BJ (cell line): ENCODE data around the gene SMIM36. TPM values are rescaled to one million over a fixed set of nuclear protein-coding genes. Genes with fewer than 3 reads are reported as not detected.

Source experiments
- CTCF ChIA-PET: fragments of 350-600 bp; formaldehyde crosslinking; extraction: SDS; loops from one replicate; lab custom pipeline; 2021; ENCODE audit warnings: antibody characterized with exemption, inconsistent platforms; lab: Yijun Ruan, JAX
- POLR2A ChIA-PET: fragments of 300-600 bp; sonication (Branson Sonifier 250); formaldehyde crosslinking; extraction: SDS; loops from one replicate; lab custom pipeline; 2021; ENCODE audit warnings: antibody characterized with exemption; lab: Charles Lee
- DNase-seq: peaks from one replicate; pipeline ENCODE4 v3.0.0-alpha.2; 2011; ENCODE audit warnings: low read depth
- H3K27me3 ChIP-seq: 2 replicates; pipeline ENCODE4 v1.6.0; 2011; ENCODE audit warnings: low read length; ENCODE audit not compliant: control insufficient read depth, insufficient read depth
- H3K36me3 ChIP-seq: 2 replicates; pipeline ENCODE4 v1.5.1; 2011; ENCODE audit warnings: low read length; ENCODE audit not compliant: control insufficient read depth, insufficient read depth
- H3K4me3 ChIP-seq: 2 replicates; pipeline ENCODE4 v1.5.1; 2011; ENCODE audit warnings: low read depth, mild to moderate bottlenecking, control low read depth, low read length
- CTCF ChIP-seq: IDR thresholded peaks from 2 replicates; pipeline ENCODE4 v1.5.1; 2011; ENCODE audit warnings: low read depth, mild to moderate bottlenecking, control low read depth, inconsistent platforms, low read length, moderate library complexity; ENCODE audit not compliant: insufficient read depth
- polyA plus RNA-seq: library from polyadenylated mRNA; depleted of rRNA; stranded (reverse); fragments of >200 nt; gene quantifications from 2 replicates; pipeline ENCODE4 v1.2.3, GENCODE V29; 2011

The SMIM36 gene
- polyA plus RNA-seq, 1 experiment: not detected

- CTCF ChIA-PET: interaction anchor here (0.8 to 1.4 kb wide), 3 partner anchors 16 to 224 kb away, joined by 3 to 4 read pairs (median 3); no protein-coding TSS in a partner anchor
- no peak for DNase-seq
These were observed 34.6 kb upstream of the SMIM36 start for GRCh38 chr17:55545806-55546205.

GRCh38 chr17:55543709-55544108 is 32.5 kb upstream of the SMIM36 start:
- ChIA-PET POLR2A (no interaction called here), CTCF (interaction anchor here (1.1 to 2.0 kb wide), 3 partner anchors 15 to 58 kb away, joined by 3 to 9 read pairs (median 4); no protein-coding TSS in a partner anchor)

More at GRCh38 chr17:55545806-55546205, 34.6 kb upstream of the SMIM36 start:
- H3K4me3 ChIP-seq: no peak overlapping the region
- no peaks in the 10 kb centered on the region for H3K36me3 ChIP-seq
- no peaks in the 10 kb centered on the region; the same call in 1 of the 2 replicates for H3K27me3 ChIP-seq
- TF ChIP-seq CTCF: no peak
- POLR2A ChIA-PET: no interaction called here

GRCh38 chr17:55540414-55541091 is 29.3 kb upstream of the SMIM36 start:
- no peaks in the 10 kb centered on the region; the same call in 1 of the 2 replicates for H3K27me3 ChIP-seq
- POLR2A ChIA-PET: no interaction called here
- no peak for TF ChIP-seq CTCF
- CTCF ChIA-PET: interaction anchor here (1.8 kb wide), 1 partner anchor 14 kb away, joined by 6 read pairs; no protein-coding TSS in a partner anchor
- DNase-seq: peak; percentile 27
- no peaks in the 10 kb centered on the region for H3K36me3 ChIP-seq
- no peak overlapping the region for H3K4me3 ChIP-seq

More at GRCh38 chr17:55543709-55544108, 32.5 kb upstream of the SMIM36 start:
- no peak for TF ChIP-seq CTCF
- no peak for DNase-seq
- no peak overlapping the region for H3K4me3 ChIP-seq
- H3K36me3 ChIP-seq: no peaks in the 10 kb centered on the region
- no peaks in the 10 kb centered on the region; the same call in 1 of the 2 replicates for H3K27me3 ChIP-seq

- POLR2A ChIA-PET: no interaction called here
These were observed 25.0 kb upstream of the SMIM36 start for GRCh38 chr17:55536205-55536604.

More at GRCh38 chr17:55536205-55536604, 25.0 kb upstream of the SMIM36 start:
- no peaks in the 10 kb centered on the region for H3K27me3 ChIP-seq
- DNase-seq: no peak
- TF ChIP-seq CTCF: no peak
- no peak overlapping the region for H3K4me3 ChIP-seq
- H3K36me3 ChIP-seq: no peaks in the 10 kb centered on the region
- CTCF ChIA-PET: interaction anchor here (0.9 kb wide), 1 partner anchor 105 kb away, joined by 3 read pairs; no protein-coding TSS in a partner anchor
